Subcutaneous adipose tissue (tissue), 4 donors: ENCODE measurements around the gene ZNF768. TPM values are rescaled to one million over a fixed set of nuclear protein-coding genes. Genes with fewer than 3 reads are reported as not detected.

Experiments used
- CTCF ChIP-seq: fragments of 450-650 bp; IDR thresholded peaks from one replicate; pipeline ENCODE4 v1.5.1; 2016; ENCODE audit warnings: low read depth, mild to moderate bottlenecking, control low read depth, antibody characterized with exemption, moderate library complexity
- total RNA-seq, 4 donors: library from RNA; depleted of rRNA; stranded (reverse); fragments of >200 nt; gene quantifications; one replicate each; pipeline ENCODE4 v1.1.0, GENCODE V29; 2016

Gene ZNF768
- total RNA-seq, 4 donors from 2014 or later = 11.7 to 43.9 (median 19.2) TPM

- TF ChIP-seq CTCF = no peak
Observed at GRCh38 chr16:30515275-30515674, 11.1 kb downstream of the ZNF768 start.

- TF ChIP-seq CTCF = no peak
Observed at GRCh38 chr16:30511509-30511908, 14.9 kb downstream of the ZNF768 start.

- no peak for TF ChIP-seq CTCF
Observed at GRCh38 chr16:30510376-30510938, 15.9 kb downstream of the ZNF768 start.

GRCh38 chr16:30509081-30509765, 17.1 kb downstream of the ZNF768 start:
- no peak for TF ChIP-seq CTCF

- TF ChIP-seq CTCF = no peak
Observed at GRCh38 chr16:30503403-30504296, 22.7 kb downstream of the ZNF768 start.

GRCh38 chr16:30499284-30499683, 27.1 kb downstream of the ZNF768 start:
- no peak for TF ChIP-seq CTCF

- TF ChIP-seq CTCF = no peak
Observed at GRCh38 chr16:30494709-30495108, 31.7 kb downstream of the ZNF768 start.
